ENCODE results near the gene FBXW8. TPM values are rescaled to one million over a fixed set of nuclear protein-coding genes. Genes with fewer than 3 reads are reported as not detected.

Gene FBXW8
- total RNA-seq, 1 experiment from 2014 or later, result 15.6 TPM

GRCh38 chr12:117028254-117028653 lies 117.5 kb downstream of the FBXW8 start (continued):
- TF ChIP-seq AR (CRISPR knock-in tag; IDR thresholded peaks at IDR 0.05) (no peak), FOXP1 (CRISPR knock-in tag; IDR thresholded peaks at IDR 0.05; ENCODE audit: borderline replicate concordance) (no peak), HMGXB4 (CRISPR knock-in tag; IDR thresholded peaks at IDR 0.05) (no peak), CDX4 (CRISPR knock-in tag; IDR thresholded peaks at IDR 0.05; ENCODE audit: borderline replicate concordance) (no peak), ATF3 (CRISPR knock-in tag; conservative IDR thresholded peaks at IDR 0.05) (no peak), ZBTB21 (CRISPR knock-in tag; IDR thresholded peaks at IDR 0.05; ENCODE audit: borderline replicate concordance) (no peak), SMAD3 (CRISPR knock-in tag; IDR thresholded peaks at IDR 0.05; ENCODE audit: borderline replicate concordance) (no peak), HMGA2 (CRISPR knock-in tag; IDR thresholded peaks at IDR 0.05) (no peak), STAT6 (CRISPR knock-in tag; conservative IDR thresholded peaks at IDR 0.05; ENCODE audit: low read depth) (no peak), SMAD4 (CRISPR knock-in tag; IDR thresholded peaks at IDR 0.05) (no peak), NFYB (CRISPR knock-in tag; conservative IDR thresholded peaks at IDR 0.05; ENCODE audit: low read depth) (no peak)

- no peak for ATAC-seq
- no peak overlapping the region for H3K4me3 Mint-ChIP-seq
- peaks cover 12% of the 10 kb centered on the region for H3K4me1 Mint-ChIP-seq
- H3K36me3 Mint-ChIP-seq, result peaks cover 5% of the 10 kb centered on the region; the same call in 1 of the 2 replicates
- DNase-seq (ENCODE audit: low spot score), result no peak
- H3K27me3 Mint-ChIP-seq (ENCODE audit: low read depth), result no peaks in the 10 kb centered on the region
- POLR2A ChIA-PET, result no interaction called here
- H3K27ac Mint-ChIP-seq, result no peak overlapping the region
- CTCF ChIA-PET, result interaction anchor here (1.2 to 2.4 kb wide), 3 partner anchors 43 to 90 kb away, joined by 3 to 7 read pairs (median 6); no protein-coding TSS in a partner anchor
- H3K9me3 Mint-ChIP-seq, result no peaks in the 10 kb centered on the region
- TF ChIP-seq ARID4B (CRISPR knock-in tag; IDR thresholded peaks at IDR 0.05; ENCODE audit: borderline replicate concordance), result no peak
- TF ChIP-seq ZNF396 (CRISPR knock-in tag; IDR thresholded peaks at IDR 0.05; ENCODE audit: borderline replicate concordance), result no peak
- no peak for TF ChIP-seq SMAD3 (CRISPR knock-in tag; IDR thresholded peaks at IDR 0.05; ENCODE audit: borderline replicate concordance)
- TF ChIP-seq NFE2L1 (CRISPR knock-in tag; IDR thresholded peaks at IDR 0.05), result no peak
- TF ChIP-seq STAT6 (CRISPR knock-in tag; conservative IDR thresholded peaks at IDR 0.05; ENCODE audit: low read depth), result no peak
- TF ChIP-seq FOXP1 (CRISPR knock-in tag; IDR thresholded peaks at IDR 0.05; ENCODE audit: borderline replicate concordance), result no peak
- no peak for TF ChIP-seq ZNF138 (CRISPR knock-in tag; conservative IDR thresholded peaks at IDR 0.05)
- no peak for TF ChIP-seq IRF2 (CRISPR knock-in tag; IDR thresholded peaks at IDR 0.05; ENCODE audit: borderline replicate concordance, low read depth)
- no peak for TF ChIP-seq ZNF416 (CRISPR knock-in tag; IDR thresholded peaks at IDR 0.05)
- no peak for TF ChIP-seq NFYB (CRISPR knock-in tag; conservative IDR thresholded peaks at IDR 0.05; ENCODE audit: low read depth)
Measured at GRCh38 chr12:117030187-117030900, 119.6 kb downstream of the FBXW8 start.

Measured in WTC11 (cell line).